ENCODE data around the gene C5orf58. TPM values are rescaled to one million over a fixed set of nuclear protein-coding genes. Genes with fewer than 3 reads are reported as not detected.

C5orf58 gene
- total and polyA plus RNA-seq, 7 donors = not detected

DNA sequence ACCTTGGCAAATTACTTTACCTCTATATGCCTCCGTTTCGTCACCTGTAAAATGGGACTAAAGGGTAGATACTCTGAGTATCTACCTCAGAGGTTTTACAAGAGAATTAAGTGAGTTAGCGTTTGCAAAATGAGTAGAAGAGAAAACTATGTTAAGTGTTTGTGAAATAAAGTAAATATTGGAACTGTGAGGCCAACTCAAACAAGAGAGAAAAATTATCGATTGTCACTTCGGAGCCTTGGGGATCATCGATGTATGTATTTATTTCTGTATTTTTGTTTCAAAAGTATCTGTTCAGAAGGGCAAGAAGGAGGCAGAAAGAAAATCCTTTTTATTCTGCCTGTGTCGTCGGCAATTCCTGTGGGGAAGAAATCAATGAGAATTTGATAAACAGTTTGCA, 25.8 kb upstream of the C5orf58 start:
- TF ChIP-seq, protein P1, sequence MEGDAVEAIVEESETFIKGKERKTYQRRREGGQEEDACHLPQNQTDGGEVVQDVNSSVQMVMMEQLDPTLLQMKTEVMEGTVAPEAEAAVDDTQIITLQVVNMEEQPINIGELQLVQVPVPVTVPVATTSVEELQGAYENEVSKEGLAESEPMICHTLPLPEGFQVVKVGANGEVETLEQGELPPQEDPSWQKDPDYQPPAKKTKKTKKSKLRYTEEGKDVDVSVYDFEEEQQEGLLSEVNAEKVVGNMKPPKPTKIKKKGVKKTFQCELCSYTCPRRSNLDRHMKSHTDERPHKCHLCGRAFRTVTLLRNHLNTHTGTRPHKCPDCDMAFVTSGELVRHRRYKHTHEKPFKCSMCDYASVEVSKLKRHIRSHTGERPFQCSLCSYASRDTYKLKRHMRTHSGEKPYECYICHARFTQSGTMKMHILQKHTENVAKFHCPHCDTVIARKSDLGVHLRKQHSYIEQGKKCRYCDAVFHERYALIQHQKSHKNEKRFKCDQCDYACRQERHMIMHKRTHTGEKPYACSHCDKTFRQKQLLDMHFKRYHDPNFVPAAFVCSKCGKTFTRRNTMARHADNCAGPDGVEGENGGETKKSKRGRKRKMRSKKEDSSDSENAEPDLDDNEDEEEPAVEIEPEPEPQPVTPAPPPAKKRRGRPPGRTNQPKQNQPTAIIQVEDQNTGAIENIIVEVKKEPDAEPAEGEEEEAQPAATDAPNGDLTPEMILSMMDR (IDR thresholded peaks at IDR 0.05) = no peak
- ATAC-seq = no peak
- no peaks in the 10 kb centered on the region for H3K36me3 ChIP-seq (ENCODE audit: insufficient read depth in 1 of 2, low read depth in 1 of 2)
- no peaks in the 10 kb centered on the region for H3K4me1 ChIP-seq
- no peaks in the 10 kb centered on the region for H3K9me3 ChIP-seq
- DNase-seq = no peak
- WGBS, 3 donors = 91 to 96% (median 94%) methylated on average over 8 of the region's 8 CpGs
- intact Hi-C loops (cut with DNase I) = no loop called here
- H3K4me3 ChIP-seq = no peak overlapping the region
- no peak overlapping the region for H3K27ac ChIP-seq
- peaks cover 0 to 12% (median 5%) of the 10 kb centered on the region in 3 donors for H3K27me3 ChIP-seq (ENCODE audit: insufficient read depth in 3 of 3, low read length in 2 of 3)

DNA sequence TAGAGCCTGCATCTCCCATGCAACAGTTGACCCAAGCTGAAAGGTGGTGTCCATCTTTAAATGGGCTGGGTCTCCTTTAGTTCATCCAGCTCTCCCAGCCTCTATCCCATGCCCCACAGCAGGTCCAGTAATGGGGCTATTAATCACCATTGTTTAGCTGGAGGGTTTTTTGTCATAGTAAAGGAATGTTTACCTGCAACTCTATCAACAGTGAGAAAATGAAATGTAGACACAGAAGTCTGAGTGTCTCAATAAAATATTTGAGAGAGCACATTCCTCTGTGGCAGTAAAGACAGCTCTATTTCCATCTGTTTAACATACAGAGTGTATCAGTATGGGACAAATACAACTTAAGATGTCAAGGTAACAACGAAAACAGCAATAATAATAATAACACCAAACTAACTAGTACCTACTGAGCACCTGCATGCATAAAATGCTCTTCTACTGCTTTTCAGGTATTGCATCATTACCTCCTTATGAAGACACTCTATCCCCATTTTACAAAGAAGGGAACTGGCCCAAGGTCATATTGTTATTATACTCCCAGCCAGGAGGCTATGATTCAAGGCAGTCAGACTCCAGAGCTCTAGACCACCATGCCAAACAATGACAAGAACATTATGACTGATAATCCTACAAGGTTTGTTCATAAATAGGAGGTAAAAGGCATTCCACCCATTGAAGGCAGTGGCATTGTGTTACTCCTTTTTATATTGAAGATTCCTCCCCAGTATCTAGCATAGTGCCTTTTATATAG, 21.0 kb upstream of the C5orf58 start:
- intact Hi-C loops (cut with DNase I) = no loop called here

DNA sequence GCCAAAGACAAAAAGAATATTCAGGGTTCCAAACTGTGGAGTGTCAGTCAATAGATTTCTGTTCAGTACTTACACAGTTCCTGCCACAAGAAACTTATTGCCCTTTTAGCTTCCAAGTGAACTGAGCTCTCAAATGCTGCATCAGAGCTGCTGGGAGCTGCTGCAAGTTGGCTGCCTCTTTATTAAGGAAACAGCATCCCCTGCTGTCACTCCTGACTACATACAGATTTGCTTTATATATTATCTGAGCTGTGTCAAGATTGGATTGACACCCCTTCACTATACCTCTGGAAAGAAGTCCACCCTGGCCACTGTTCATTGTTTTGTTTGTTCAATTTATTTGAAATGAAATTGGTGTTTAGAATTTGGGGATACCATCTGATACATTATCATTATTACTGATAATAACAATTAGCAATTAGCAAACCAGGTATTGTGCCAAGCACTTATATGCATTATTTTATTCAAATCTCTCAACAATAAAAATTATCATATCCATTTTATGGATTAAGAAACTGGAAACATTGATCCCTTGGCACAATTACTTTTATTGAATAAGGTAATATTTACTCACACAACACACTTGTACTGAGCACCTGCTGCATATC, 16.4 kb upstream of the C5orf58 start:
- no peak for DNase-seq
- no peaks in the 10 kb centered on the region for H3K9me3 ChIP-seq
- H3K4me1 ChIP-seq = no peaks in the 10 kb centered on the region
- no peak overlapping the region for H3K27ac ChIP-seq
- intact Hi-C loops (cut with DNase I) = no loop called here
- no peaks in the 10 kb centered on the region for H3K36me3 ChIP-seq (ENCODE audit: insufficient read depth in 1 of 2, low read depth in 1 of 2)
- ATAC-seq = no peak
- no peak overlapping the region for H3K4me3 ChIP-seq
- TF ChIP-seq, protein P1 (IDR thresholded peaks at IDR 0.05) = no peak
- no peaks in the 10 kb centered on the region for H3K27me3 ChIP-seq (ENCODE audit: insufficient read depth in 3 of 3, low read length in 2 of 3)

More for the DNA sequence above, 21.0 kb upstream of the C5orf58 start:
- DNase-seq = no peak
- Histone ChIP-seq H3K27ac (no peak overlapping the region), H3K27me3 (ENCODE audit: insufficient read depth in 3 of 3, low read length in 2 of 3) (peaks cover 0 to 9% (median 0%) of the 10 kb centered on the region in 3 donors), H3K4me3 (no peak overlapping the region), H3K36me3 (ENCODE audit: insufficient read depth in 1 of 2, low read depth in 1 of 2) (no peaks in the 10 kb centered on the region), H3K4me1 (no peaks in the 10 kb centered on the region), H3K9me3 (no peaks in the 10 kb centered on the region)
- no peak for ATAC-seq
- TF ChIP-seq, protein P1 (IDR thresholded peaks at IDR 0.05) = no peak
- 70 to 79% (median 74%) methylated on average over 1 of the region's 1 CpG for WGBS, 3 donors

DNA sequence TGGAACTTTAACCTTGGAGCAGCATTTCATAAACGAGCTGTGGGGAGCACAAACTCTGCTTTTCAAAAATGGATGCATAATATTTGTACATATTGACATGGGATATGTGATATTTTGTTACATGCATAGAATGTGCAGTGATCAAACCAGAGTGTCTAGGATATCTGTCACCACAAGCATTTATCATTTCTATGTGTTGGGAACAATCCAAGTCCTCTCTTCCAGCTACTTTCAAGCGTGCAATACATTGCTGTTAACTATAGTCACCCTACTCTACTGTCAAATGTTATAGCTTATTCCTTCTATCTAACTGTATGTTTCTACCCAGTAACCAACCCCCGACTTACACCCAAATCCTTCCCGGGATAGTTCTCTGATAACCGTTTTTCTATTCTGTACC, 15.0 kb upstream of the C5orf58 start:
- 77 to 80% (median 78%) methylated on average over 5 of the region's 5 CpGs for WGBS, 3 donors
- DNase-seq (no peak), ATAC-seq (no peak)
- H3K4me1 ChIP-seq = no peaks in the 10 kb centered on the region
- H3K4me3 ChIP-seq = no peak overlapping the region
- TF ChIP-seq, protein P1 (IDR thresholded peaks at IDR 0.05) = no peak
- intact Hi-C loops (cut with DNase I) = no loop called here
- no peaks in the 10 kb centered on the region for H3K27me3 ChIP-seq (ENCODE audit: insufficient read depth in 3 of 3, low read length in 2 of 3)
- H3K9me3 ChIP-seq = no peaks in the 10 kb centered on the region
- no peak overlapping the region for H3K27ac ChIP-seq
- no peaks in the 10 kb centered on the region for H3K36me3 ChIP-seq (ENCODE audit: insufficient read depth in 1 of 2, low read depth in 1 of 2)

Measured in psoas muscle (tissue), 8 donors.